HPDE6-E6E7 (cell line): Measurements from ENCODE around the gene SGF29.
"Not testable (repeated sequence)": the region's sequence is repeated elsewhere in the genome, so short reads cannot be mapped to it uniquely, and the experiment has no call there.

Source experiments
- DNase-seq: peaks from one replicate; pipeline ENCODE4 v3.0.0; 2011; ENCODE audit warnings: missing footprints; ENCODE audit errors: extremely low spot score

SGF29 gene

DNA sequence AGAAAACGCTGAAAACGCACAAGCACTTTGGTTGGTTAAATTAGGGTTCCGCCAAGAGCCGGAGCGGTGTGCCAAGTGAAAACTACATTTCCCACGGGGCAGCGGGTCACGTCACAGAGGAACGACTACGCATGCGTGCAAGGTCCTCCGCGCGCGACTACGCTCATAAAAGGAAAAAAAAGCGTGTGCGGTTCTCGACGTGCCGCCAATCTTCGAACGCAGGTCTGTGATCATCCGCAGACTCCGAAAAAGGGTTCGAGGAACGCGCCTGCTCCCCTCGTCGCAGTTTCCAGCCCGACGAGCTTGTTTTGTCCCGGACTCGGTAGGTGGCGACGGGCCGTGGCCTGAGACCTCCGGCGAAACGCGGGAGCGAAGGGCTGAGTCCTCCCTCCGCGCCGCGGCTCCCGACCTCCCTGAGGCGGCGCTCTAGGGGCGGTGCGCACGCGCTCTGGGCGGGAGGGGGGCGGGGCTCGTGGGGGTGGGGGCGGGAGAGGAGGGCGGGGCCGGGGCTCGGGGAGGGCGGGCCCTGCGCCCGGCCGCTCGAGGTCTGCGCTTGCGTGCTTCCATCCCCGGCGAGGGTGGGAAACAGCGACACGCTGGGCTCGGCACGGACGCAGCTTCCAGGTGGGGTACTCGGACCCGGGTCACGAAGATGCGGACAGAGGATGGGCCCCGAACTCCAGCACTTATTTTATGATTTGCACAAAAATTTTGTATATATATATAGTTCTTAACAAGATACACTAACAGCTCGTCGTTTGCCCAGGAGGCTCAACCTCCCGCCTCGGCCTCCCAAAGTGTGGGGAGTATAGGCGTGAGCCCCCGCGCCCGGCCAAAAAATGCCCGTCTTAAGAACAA lies at the start of gene SGF29:
Gene SGF29, plus strand, starts transcription at position 145 of the 858 bp plus-strand sequence. CDS start 27,150 bp downstream, outside the sequence.
- peak; percentile 79 for DNase-seq

DNA sequence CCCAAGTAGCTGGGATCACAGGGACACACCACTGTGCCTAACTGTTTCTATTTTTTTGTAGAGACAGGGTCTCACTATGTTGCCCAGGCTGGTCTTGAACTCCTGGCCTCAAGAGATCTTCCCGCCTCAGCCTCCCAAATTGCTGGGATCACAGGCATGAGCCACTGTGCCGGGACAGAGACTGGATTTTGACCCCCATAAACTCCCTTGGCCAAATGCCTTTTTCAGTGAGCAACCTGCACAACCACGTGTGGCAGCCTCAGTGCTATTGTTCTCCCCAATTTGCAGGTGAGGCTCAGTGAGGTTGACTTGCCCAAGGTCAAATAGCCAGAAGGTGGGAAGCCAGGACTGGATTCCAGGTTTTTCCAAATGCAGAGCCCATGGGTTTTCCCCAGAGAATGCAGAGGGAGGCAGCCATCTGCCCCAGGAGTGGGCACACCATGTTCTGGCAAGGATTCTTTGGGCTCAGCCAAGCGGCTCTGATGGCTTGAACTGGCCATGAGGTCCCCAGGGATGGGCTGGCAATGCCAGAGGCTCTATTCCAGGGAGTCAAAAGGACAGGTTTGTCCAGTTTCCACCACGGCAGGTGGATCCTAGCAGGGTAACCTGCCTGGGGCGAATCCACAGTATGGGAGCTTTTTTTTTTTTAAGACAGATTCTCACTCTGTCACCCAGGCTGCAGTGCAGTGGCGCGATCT lies 48.9 kb upstream of the SGF29 start:
- DNase-seq, result no peak

DNA sequence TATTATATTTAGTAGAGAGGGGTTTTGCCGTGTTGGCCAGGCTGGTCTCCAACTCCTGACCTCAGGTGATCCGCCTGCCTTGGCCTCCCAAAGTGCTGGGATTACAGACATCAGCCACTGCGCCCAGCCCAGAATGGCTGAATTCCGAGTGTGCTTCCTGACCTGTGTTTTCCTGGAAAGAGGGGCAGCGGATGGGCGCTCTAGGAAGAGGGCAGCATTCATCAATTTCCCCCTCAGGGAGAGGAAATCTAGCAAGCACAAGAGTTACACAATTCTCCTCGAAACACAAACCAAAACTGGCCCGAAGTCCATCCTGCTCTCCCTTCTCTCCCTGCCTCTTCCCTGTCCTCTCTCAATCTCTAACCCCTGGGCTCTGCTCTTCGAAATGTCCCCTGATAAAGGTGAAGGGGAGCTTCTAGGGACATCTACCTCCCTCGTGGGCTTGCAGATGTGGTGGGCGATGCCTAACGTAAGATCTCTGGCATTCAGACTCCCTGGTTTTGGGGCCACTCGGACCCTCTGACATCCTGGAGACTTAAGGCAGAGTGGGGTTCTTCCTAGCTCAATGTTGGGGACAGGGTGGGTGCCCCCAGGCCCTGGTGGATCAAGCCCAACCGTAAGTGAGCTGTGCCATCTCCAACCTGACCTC lies 48.1 kb upstream of the SGF29 start:
- no peak for DNase-seq

DNA sequence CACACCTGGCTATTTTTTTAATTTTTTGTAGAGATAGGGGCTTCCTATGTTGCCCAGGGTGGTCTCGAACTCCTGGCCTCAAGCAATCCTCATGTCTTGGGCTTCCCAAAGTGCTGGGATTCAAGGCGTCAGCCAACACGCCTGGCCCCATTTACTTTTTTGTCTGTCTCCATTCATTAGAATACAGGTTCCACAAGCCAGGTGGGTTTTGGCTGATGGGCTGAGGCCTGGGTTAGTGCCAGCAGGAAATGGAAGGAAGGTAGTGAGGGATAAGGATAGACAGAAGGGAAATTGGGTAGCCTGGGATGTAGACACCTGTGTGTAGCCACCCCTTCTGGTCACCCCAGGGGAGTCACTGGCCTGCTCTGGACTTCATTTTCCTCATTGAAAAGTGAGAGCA lies 42.7 kb upstream of the SGF29 start:
- DNase-seq, result no peak

DNA sequence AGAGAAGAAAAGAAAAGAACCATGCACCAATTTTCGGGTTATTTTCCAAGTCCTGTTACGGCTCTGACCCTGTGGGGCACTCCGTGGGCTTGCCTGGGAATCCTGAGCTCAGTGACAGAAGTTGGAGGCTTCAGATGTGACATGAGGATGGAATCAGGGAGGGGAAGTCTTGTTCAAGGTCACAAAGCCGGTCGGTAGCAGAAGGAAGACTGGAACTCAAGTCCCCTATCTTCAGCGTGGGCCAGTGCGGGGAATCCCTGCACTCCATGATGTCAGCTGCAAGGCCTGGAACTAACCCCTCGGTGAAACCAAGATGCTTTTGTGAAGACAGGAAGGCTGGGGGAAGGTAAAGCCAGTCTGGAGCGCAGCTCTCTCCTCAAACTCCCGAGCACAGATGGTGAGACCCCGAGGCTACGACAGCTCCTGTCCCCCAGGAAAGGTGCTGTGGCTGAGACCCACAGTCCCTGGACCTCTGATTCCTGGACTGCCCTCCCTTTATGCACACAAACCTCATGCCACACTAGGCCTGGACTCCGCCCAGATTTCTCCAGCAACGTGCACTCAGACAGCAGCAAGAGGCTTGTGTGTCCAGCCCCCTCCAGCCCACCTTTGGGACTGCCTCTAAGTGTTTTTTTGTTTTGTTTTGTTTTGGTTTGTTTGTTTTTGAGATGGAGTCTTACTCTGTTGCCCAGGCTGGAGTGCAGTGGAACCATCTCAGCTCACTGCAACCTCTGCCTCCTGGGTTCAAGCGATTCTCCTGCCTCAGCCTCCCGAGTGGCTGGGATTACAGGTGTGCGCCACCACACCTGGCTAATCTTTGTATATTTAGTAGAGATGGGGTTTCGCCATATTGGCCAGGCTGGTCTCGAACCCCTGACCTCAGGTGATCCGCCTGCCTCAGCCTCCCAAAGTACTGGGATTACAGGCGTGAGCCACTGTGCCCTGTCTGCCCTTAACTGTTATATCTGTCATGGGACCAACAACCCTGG lies 41.6 kb upstream of the SGF29 start:
- DNase-seq, result no peak

DNA sequence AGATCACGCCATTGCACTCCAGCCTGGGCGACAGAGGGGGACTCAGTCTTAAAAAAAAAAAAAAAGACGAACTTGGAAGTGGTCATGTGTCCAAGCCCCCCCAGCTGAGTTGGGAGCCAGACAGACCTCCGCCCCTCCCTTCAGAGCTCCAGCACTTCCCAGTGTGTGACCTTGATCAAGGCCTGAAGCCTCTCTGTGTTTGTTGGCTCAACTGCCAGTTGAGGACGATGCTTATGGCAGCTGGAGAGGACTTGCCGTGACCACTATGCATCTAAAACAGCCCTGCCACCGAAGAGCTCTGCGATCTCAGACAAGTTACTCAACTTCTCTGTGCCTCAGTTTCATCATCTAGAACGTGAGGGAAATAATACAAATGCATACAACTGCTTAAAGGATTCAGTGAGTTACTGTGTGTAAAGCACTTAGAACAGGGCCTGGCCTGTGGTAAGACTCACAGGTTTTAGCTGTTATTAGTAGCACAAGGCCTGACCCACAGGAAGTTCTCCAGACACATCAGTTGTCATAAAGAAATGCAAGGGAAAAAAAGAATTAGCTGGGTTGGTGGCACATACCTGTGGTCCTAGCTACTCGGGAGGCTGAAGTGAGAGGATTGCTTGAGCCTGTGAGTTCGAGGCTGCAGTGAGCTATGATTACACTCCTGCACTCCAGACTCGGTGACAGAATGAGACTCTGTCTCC lies 40.1 kb upstream of the SGF29 start:
- DNase-seq, result no peak

DNA sequence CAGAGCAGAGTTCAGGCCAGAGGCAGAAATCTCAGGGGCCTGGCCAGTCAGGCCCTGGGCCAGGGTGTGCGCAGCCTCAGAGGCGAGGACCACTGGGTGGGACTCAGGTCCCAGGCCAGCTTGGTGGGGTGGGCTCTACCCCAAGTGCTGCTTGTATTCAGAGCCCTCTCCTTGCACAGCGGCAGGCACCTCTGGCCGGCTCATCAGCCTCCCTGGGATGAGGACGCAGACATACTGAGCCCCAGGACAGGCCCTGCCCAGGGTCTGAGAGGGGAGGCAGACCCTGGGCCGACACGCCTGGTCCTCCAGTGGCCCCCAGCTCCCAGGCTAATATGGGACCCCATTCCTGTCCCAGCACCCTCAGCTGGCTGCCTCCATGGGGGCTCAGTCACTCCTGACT lies 39.5 kb upstream of the SGF29 start:
- DNase-seq, result no peak

DNA sequence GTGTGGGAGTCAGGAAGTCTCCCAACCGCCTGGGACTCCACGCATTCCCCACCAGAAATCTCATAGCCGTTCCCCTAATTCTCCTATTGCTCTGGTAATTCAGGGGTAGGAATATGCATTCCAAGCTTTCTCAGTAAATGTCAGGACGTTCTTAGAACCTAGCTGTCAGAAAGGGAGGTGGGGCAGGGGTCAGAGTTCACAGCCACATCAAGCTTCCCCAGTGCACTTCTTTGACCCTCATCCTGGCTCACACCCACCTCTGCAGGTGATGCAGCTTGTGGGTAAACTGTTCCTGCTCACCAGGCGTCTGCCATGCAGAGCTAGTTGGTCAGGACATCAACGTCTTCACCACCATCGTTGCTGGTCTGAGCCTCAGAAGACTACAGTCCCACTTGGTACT lies 33.0 kb upstream of the SGF29 start:
- DNase-seq, result no peak

DNA sequence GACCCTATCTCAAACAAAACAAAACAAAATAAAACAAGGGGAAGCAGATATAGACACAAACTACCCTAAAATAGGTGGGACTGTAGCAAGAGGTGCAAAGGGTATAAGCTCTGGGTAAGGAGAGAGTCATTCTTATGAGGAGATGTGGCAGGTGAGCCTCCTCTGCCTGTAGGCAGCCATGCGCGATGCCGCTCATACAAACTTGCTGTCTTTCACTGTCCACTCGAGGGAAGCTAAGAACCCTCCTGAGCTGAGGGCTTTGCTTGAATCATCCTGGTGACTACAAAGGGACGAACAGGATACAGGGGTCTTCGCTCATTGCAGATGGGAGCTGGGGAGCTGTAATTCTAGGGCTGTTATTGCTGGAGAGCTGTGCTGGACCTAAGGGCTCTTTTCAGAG lies 32.3 kb upstream of the SGF29 start:
- DNase-seq, result no peak

DNA sequence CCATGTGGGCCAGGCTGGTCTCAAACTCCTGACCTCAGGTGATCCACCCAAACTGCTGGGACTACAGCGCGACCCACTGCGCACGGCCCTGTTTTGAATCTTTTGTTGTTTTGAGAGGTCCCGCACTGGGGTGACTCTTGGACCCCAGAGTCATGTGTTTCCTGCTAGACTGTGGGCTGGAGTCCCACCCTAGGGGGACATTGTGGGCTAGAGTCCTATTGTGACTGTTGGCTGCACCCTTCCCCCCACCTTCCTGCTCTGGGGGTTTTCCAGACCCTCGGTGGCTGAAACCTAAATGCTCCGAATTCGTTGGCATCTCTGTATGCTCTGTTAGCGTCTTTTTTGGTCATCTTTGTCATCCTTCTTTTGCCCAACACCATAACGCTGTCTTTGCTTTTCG lies 30.9 kb upstream of the SGF29 start:
- DNase-seq, result no peak

DNA sequence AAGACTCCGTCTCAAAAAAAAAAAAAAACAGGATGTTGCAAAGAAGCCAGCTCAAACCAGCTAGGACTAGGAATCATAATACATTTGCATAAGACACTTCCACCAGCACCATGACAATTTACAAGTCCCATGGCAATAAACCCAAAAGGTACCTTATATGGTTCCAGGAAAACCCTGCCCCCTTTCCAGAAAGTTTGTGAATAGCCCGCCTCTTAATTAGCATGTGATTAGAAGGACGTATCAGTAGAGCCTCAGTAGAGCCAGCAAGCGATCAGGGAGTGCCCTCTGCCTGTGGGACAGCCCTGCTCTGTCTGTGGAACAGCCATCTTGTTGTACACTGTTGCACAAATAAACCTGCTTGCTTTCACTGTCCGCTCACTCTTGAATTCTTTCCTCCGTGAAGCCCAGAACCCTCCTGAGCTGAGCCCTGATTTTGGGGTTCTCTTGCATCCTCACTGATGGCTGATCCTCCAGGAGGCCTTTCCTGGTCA lies 29.0 kb upstream of the SGF29 start:
- DNase-seq, result no peak

DNA sequence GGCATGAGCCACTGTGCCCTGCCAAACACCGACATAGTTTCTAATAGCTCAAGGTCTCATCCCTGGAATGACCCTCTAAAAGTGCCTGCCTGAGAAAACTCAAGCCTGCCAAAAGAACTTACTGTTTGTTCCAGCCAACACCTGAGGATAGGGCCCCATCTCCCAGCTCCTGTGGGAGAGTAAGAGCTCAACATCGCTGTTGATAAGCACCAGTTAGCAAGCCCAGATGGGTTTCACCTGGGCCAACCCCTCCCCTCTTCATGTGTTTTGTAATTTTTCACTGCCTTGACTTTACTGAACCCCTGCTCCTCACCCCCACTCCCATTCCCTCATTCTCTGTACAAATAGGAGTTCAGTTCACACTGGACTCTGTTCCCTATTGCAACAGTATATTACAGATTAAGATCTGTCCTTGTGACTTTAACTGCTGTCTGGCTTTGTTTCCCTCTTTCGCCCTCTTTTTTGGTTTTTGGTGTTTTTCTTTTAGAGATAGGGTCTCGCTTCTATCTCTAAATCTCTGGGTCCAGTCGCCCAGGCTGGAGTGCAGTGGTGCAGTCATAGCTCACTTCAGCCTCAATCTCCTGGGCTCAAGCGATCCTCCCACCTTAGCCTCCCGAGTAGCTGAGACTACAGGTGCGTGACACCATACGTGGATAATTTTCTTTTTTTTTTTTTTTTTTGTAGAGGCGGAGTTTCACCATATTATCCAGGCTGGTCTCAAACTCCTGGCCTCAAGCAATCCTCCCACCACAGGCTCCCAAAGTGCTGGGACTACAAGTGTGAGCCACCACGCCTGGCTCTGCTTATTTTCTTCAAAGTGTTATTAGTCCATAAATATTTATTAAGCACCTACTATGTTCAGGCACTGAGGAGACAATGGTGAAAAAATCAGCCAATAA lies 27.3 kb upstream of the SGF29 start:
- DNase-seq, result no peak

DNA sequence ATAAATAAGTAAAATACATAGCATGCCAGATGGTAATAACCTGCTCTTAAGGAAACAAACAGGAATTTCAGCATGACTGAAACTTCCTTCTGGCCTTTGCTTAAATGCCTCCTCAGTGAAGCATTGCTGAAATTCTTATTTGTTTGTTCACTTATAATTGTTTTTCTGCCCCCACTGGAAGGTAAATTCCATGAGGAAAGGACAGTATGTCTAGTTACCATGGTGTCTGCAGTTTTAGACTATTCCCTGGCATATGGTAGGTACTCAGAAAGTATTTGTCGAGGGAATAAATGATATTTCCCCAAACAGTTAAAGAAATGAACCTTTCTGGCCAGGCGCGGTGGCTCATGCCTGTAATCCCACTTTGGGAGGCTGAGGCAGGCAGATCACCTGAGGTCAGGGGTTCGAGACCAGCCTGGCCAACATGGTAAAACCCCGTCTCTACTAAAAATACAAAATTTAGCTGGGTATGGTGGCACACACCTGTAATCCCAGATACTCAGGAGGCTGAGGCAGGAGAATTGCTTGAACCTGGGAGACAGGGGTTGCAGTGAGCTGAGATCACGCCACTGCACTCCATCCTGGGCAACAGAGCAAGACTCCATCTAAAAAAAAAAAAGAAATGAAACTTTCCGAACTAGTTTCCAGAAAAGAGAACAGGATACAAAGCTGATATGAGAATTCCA lies 26.5 kb upstream of the SGF29 start:
- DNase-seq, result not testable (repeated sequence)

DNA sequence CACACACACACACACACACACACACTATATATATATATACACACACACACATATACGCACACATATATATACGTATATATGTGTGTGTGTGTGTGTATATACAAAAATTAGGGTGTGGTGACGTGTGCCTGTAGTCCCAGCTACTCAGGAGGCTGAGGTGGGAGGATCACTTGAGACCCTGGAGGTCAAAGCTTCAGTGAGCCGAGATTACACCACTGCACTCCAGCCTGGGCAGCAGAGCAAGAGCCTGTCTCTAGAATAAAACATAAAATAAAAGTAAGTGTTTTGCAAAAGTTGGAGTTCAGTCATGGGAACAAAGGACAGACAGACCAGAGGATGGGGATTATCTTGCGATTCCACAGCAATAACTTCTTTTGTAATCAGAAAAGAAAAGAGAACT lies 25.7 kb upstream of the SGF29 start:
- DNase-seq, result no peak

DNA sequence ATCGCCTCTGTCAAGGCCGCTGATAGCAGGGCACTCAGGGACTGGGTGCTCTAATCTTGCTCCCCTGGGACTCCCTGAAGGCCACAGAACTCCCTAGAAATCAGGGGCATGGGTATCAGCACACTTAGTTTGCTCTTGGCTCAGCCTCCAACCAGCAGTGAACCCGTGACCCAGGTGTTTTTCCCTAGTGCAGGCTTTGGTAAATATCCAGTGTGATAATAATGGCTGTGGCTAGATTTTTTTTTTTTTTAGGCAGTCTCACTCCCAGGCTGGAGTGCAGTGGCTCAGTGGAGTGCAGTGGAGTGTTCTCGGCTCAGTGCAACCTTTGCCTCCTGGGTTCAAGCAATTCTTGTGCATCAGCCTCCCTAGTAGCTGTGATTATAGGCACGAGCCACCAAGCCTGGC lies 25.3 kb upstream of the SGF29 start:
- DNase-seq, result no peak

DNA sequence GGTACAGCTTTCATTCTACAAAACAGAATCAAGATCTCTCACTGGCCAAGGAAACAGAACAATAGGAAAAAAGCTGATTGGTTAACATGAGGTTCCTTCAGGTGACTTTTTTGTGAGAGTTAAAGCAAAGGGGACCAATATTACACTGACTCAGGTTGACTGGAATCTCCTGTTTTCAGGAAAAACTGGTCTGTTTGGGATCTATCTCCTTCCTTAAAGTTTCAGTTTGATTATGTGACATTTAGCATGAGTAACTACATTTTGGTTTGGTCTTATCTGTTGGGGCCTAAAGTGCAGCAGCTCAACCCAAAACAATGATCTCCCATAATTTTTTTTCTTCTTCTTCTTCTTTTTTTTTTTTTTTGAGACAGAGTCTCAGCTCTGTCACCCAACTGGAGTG lies 24.6 kb upstream of the SGF29 start:
- DNase-seq, result no peak

DNA sequence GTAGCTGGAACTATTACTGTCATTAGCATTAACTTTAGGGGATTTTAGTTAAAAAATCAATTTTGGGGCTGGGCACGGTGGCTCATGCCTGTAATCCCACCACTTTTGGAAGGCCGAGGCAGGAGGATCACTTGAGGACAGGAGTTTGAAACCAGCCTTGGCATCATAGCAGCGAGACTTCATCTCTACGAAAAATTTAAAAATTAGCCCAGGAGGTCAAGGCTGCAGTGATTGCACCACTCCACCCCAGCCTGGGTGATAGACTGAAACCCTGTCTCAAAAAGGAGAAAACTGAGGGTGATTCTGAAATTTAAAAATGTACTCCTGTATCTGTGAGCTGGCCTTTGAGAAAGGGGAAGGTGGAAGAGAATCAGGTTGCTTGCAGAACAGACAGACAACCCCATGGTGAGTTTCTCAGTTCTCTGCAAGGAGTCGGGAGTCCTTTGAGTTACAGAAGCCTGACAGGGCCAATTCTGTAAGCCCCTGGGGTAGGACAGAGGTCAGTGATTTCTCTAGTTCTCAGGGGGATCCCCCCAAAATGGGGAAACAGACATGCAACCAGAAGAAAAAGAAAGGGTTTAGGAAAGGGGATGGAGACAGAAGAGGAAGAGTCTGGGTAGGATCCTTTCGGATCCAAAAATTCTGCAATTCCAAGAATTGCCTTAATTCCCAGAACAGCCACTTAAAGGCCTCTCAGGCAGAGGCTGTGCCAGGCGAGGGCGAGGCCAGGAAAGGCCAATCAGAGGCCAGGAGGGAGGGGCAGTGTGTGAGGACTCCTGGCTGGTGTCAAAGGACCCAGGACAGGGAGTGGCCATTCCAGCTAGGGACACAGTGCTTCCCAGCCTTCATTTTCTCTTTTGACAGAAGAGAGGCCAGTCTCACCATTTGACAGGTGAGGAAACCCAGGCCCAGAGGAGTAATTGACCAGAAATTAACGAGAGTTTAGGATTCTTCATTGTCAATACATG lies 21.7 kb upstream of the SGF29 start:
- no peak for DNase-seq
